Measurements from ENCODE around the gene ROBO1.

ROBO1 gene

DNA sequence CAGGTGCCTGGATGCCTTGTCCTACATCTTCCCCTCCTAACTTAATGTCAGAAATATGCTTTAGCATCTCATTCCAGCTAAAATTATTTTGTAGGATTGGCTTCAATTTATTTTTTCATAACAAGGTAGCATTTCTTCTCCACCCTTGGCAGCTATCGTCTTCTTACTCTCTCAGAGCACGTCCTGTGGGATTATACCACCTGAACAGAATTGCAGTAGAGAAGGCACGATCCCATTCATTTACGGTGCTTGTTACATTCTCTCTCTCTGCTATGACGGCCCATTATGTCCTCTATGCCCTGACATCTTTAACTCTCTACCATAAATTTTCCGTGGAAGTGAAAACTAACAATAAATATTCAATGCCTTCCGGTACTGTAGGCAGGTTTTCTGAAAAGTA, 103.3 kb downstream of the ROBO1 start:
- no peak for DNase-seq

DNA sequence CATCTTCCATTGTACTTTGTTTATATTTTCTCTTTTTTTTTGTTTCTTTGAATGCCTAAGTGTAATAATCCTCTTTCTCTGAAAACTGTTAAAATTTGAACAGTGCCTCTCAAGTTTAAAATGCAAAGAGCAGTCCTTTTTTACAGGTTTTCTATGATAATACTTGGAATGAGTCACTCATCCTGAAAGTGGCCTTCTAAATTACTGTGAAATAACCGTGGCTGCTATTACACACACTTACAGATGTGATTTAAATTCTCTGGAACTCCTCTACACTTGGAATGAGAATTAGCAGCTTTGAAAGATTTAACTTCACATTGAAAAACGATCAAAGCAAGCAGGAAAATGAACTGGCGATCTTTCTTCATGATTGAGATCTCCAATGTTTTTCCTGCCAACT, 105.9 kb downstream of the ROBO1 start:
- DNase-seq: no peak

- DNase-seq: no peak
These were observed 110.7 kb downstream of the ROBO1 start for GRCh38 chr3:79657076-79657475.

- DNase-seq: no peak
These were observed 113.8 kb downstream of the ROBO1 start for GRCh38 chr3:79654019-79654418.

DNA sequence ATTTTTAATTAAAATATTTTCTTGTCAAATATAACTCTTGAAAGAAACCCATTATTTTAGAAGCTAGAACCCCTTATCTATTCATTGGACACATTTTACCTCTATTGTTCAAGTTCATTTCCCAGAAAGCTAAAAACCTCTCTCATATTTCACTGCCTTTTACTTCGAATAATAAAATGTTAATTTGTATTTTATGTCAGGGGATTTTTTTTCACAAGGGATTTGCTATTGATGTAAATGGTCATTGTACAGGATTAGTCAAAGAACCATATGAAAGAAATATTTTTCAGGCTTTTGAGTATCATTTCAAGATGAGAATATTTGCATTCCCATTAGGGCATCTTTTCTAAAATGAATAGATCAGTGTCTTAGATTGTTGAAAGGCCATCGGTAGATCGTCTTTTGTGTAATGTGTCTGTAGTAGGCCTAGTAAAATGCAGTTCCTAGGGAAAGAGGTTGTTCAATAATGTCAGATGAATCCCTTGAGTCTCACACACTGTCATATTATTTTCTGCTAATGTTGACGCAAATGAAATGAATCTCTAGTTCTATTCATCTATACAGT, 114.5 kb downstream of the ROBO1 start:
- DNase-seq: no peak

DNA sequence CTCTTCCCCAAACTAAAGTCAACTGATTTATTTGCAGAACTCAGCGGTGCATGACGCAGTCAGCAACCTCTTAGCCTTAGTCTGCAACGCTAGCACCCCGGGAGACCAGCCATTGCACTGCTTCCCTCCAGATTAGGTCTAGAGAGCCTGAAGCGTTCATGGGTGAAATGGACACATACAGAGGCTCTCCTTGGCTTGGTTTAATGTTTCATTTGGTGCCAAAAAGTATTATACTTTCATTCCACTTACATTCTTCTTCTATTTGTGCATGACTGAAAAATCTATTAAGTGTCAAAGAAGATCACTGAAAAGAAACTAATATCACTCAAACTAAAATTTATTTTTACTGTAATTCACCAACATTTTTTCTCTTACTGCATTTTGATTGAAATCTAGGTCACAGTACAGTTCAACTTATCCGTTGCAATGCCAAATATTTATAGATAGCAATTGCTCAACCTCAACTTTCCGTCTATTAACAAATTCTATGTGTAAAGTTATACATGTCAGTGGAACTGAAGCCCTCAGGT, 116.2 kb downstream of the ROBO1 start:
- DNase-seq: no peak

DNA sequence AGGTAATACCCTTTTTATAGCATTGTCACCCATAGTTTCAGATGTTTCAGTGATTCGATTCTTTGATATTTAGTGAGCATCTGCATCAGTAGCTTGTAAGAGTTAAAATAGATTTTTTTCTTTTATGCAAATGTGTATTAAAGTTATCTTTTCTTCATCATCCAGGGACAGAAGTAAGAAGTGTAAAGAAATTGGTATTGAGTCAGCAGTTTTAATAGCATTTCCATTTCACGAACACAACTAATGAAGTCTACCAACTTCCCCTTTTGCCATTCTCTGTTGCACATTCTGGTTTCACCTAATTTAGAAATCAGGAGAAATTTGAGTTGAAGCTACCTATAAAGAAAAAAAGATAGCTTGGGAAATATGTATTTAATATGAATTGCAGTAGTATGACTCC, 127.9 kb downstream of the ROBO1 start:
- no peak for DNase-seq

DNA sequence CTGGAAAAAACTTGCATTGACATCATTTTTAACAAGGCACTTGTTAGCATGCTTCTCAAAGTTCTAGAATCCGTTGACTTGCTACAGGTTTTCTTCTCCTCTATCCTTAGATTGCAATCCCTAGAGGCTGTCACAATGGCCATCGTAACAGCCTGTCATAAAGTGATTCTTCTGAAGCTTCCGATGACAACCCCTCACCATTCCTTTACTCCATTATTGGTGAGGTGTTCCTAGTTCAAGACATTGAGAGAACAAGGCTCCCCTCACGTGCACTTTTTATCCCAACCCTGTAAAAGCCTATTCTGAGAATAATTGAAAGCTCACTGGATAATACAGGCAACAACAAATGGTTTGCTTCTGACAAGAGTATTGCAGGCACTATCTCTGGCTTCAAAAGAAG, 131.4 kb downstream of the ROBO1 start:
- DNase-seq: no peak

DNA sequence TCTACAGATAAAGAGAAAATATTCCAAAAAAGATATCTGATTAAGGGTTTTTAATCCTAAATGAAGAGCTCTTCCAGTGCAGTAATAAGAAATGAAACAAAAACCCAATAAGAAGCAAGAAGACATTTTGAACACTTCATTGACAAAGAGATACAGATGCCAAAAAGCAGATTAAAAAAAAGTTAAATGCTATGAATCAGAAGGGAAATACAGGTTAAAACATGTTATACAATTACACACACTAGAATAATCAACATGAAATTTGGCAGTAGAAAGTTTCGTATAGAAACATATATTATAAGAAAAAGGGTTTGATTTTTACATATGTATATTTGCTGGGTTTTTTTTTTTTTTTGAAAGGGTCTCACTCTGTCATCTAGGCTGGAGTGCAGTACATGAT, 135.0 kb downstream of the ROBO1 start:
- no peak for DNase-seq

DNA sequence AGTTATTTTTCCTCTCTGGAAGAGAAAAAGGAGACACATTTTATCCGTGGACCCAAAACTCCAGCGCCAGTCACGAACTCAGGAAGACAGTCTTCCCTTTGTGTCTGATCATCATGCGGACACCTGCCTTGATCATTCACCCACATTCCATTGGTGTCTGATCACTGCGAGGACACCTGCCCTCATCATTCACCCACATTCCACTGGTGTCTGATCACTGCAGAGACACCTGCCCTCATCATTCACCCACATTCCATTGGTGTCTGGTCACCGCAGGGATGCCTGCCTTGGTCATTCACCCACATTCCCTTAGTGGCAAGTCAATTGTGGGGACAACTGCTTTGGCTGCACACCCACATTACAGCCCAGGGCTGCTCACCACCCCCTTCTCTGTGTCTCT, 148.9 kb downstream of the ROBO1 start:
- DNase-seq: no peak

- DNase-seq: no peak
These were observed 161.4 kb downstream of the ROBO1 start for GRCh38 chr3:79606414-79606813.

DNA sequence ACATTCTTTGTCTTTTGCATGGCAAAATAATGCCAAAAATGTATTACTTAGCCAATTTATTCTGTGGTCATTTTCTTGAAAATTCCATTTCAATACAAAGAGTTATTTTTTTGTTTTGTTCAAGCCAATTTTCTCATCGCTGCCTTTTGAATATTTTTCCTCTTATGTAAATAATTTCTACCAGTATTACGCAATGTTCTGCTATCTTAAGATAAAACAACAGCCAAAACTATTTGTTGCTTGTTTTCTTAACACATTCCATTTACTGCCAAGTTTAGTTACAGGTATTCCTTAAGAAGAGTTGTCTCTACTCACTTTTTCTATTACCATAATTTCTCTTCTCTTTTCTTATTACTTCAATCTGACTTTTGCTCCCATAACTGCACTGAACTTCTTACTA, 163.1 kb downstream of the ROBO1 start:
- DNase-seq: no peak

- no peak for DNase-seq
These were observed 165.4 kb downstream of the ROBO1 start for GRCh38 chr3:79602385-79602784.

DNA sequence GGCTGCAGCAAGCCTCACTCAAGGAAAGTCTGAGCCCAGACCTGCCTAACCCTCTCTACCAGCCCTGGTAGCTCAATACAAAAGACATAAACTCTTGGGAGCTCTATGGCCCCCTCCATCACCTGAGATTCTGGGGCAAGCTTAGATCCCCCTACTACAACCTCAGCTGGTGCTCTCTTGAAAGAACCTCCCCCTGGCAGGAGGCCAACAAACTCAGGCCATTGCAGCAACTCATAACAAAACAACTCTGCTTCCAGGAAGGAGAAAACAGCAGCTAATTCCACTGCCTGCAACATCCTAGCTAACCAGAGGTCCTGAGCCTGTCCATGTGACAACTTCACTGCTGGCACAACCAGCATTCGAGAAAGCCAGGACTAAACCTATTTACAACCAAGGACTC, 169.2 kb downstream of the ROBO1 start:
- DNase-seq: no peak

DNA sequence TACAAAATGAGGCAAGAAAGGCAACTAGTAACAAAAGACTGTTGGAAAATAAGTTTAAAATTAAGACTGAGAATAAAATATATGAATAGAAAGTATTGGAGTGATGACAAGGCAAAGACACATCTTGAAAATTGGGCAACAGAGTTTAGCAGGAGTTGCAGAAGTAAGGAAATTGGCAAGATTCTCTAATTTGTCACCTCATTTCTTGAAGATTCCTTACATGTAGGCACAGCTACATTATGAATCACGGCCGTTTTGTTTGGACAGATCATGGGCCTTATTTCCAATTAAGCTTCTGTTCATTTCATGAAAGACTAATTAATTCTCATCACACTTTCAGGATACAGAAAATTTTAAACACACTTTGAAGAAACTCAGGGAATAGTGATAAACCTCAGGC, 170.1 kb downstream of the ROBO1 start:
- DNase-seq: no peak

- DNase-seq: no peak
These were observed 180.6 kb downstream of the ROBO1 start for GRCh38 chr3:79587150-79587549.

GRCh38 chr3:79586232-79586631, 181.6 kb downstream of the ROBO1 start:
- no peak for DNase-seq

DNA sequence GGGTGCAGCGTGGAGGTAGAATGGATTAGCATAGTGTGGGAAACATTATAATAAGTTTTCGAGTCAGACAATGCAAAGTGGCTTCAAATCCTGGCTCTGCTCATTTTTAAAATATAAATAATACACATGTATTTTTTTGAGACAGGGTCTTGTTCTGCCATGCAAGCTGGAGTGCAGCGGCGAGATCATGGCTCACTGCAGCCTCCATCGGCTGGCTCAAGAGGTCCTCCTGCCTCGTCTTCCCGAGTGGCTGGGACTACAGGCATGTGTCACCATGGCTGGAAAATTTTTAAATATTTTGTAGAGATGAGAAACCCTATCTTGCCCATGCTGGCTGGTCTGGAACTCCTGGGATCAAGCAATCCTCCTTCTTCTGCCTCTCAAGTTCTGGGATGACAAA, 194.9 kb downstream of the ROBO1 start:
- DNase-seq: no peak

- DNase-seq: no peak
These were observed 198.9 kb downstream of the ROBO1 start for GRCh38 chr3:79568938-79569337.

GRCh38 chr3:79564192-79564591, 203.6 kb downstream of the ROBO1 start:
- DNase-seq: no peak

GRCh38 chr3:79560698-79561097, 207.1 kb downstream of the ROBO1 start:
- DNase-seq: no peak

DNA sequence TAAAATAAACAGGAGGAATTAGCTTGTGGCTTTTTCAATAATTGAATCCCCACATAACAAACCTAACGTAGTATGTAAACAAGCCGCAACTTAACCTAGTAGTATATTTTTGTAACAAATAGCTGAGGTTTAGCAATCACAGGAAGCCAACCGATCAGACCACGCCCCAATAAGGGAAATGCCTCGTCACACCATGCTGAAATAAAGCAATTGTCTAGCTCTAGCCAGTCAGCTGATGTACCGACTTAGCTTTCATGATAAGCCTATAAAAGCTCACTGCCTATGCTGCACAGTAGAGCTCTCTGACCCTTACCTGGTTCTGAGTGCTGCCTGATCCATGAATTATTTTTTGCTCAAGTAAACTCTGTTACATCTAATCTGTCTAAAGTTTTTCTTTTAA, 208.9 kb downstream of the ROBO1 start:
- DNase-seq: no peak

DNA sequence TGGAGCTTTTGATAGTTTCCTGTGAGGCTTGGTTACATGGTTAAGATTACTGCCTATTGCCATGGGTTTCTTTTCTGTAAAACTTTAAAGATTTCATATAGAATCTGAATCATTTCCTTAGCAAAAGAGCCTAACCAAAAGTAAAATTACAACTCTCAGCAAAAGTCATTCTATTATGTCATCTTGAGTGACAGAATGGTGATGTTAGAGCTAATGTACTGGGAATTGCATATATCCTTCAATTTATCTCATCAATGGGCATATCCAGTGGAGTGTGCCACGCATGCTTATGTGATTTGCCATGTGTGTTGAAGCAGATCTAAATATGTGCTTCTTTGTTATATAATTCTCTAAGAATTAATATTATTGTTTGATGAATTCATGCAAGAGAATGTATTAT, 212.1 kb downstream of the ROBO1 start:
- no peak for DNase-seq

GRCh38 chr3:79551997-79552396, 215.8 kb downstream of the ROBO1 start:
- DNase-seq: no peak

DNA sequence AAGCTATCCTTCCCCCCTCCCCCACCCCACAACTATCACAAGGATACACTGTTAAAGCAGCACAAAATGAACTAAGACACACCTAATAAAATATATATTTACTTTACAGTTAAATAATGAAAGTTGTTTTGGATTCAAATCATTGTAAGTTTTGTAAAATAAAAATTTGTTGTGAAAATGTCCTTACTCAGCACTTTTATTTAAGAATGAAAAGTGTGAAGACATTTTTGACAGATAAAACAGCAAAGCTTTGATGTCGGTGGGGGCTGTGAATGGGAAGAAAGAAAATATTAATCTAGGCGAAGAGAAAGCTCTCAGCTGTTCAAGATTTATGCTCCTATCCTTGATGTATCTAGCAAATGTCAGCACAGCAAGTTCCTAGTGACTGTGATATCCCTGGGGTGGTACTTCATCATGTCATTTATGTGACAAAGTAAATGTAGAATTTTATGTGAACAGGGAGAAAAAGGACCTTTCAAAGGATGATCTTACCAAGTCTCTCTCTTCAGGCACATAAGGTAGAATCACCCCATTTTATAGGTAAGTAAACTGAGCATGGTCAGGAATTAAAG, 216.4 kb downstream of the ROBO1 start:
- no peak for DNase-seq
